GM12891 (cell line): ENCODE measurements around the gene STIM1.

Source experiments
- DNase-seq: peaks from one replicate; pipeline ENCODE4 v3.0.0; 2011; ENCODE audit warnings: low spot score; ENCODE audit not compliant: insufficient read length
- FAIRE-seq: peaks from 2 replicates; lab custom pipeline; 2011; peaks lifted over from hg19 to GRCh38; lab: Jason Lieb, UNC
- PAX5 ChIP-seq: IDR thresholded peaks from 2 replicates; pipeline ENCODE4 v1.6.1; 2011; ENCODE audit warnings: low read length, moderate library complexity, mild to moderate bottlenecking; ENCODE audit not compliant: insufficient read depth, severe bottlenecking
- POLR2A ChIP-seq: IDR thresholded peaks from 2 replicates; pipeline ENCODE4 v1.6.1; 2011; ENCODE audit warnings: low read depth, low read length, control low read depth
- POLR2AphosphoS5 ChIP-seq: IDR thresholded peaks from 2 replicates; pipeline ENCODE4 v1.6.1; 2011; ENCODE audit warnings: low read depth, low read length, control low read depth
- POU2F2 ChIP-seq: IDR thresholded peaks from 2 replicates; pipeline ENCODE4 v1.6.1; 2011; ENCODE audit warnings: low read depth, mild to moderate bottlenecking, control low read depth, low read length, moderate library complexity
- SPI1 ChIP-seq: IDR thresholded peaks from 2 replicates; pipeline ENCODE4 v1.6.1; 2011; ENCODE audit warnings: low read depth, low read length, control low read depth
- TAF1 ChIP-seq: IDR thresholded peaks from 2 replicates; pipeline ENCODE4 v1.6.1; 2011; ENCODE audit warnings: low read depth, low read length, control low read depth

Gene STIM1

GRCh38 chr11:3985631-3986030 lies 130.2 kb downstream of the STIM1 start:
- TF ChIP-seq SPI1 (no peak), POU2F2 (no peak), POLR2A (no peak), PAX5 (no peak), TAF1 (no peak), POLR2AphosphoS5 (no peak)
- DNase-seq (no peak), FAIRE-seq (no peak)

GRCh38 chr11:3986301-3986700 lies 130.8 kb downstream of the STIM1 start:
- no peak for TF ChIP-seq SPI1
- no peak for TF ChIP-seq POLR2A
- no peak for TF ChIP-seq PAX5
- TF ChIP-seq POU2F2: no peak
- no peak for TF ChIP-seq TAF1
- FAIRE-seq (no peak), DNase-seq (no peak)

GRCh38 chr11:3989276-3989920 lies 133.9 kb downstream of the STIM1 start:
- FAIRE-seq (no peak), DNase-seq (no peak)
- TF ChIP-seq TAF1 (no peak), SPI1 (no peak), POLR2AphosphoS5 (no peak), POLR2A (no peak), PAX5 (no peak), POU2F2 (no peak)

- TF ChIP-seq POU2F2: no peak
- TF ChIP-seq SPI1: no peak
- no peak for TF ChIP-seq POLR2AphosphoS5
- no peak for TF ChIP-seq POLR2A
- TF ChIP-seq PAX5: no peak
- TF ChIP-seq TAF1: no peak
- FAIRE-seq (no peak), DNase-seq (no peak)
Observed at GRCh38 chr11:3989921-3990290, 134.4 kb downstream of the STIM1 start.

- no peak for DNase-seq
- FAIRE-seq: no peak
- TF ChIP-seq POLR2A: no peak
- TF ChIP-seq POLR2AphosphoS5: no peak
- no peak for TF ChIP-seq PAX5
- TF ChIP-seq SPI1: no peak
- TF ChIP-seq TAF1: no peak
- no peak for TF ChIP-seq POU2F2
Observed at GRCh38 chr11:3990406-3990805, 134.9 kb downstream of the STIM1 start.

GRCh38 chr11:3992964-3993363 lies 137.5 kb downstream of the STIM1 start:
- no peak for TF ChIP-seq PAX5
- TF ChIP-seq POLR2AphosphoS5: no peak
- TF ChIP-seq SPI1: no peak
- TF ChIP-seq POU2F2: no peak
- TF ChIP-seq POLR2A: no peak
- TF ChIP-seq TAF1: no peak
- DNase-seq (no peak), FAIRE-seq (no peak)

GRCh38 chr11:3994030-3994640 lies 138.7 kb downstream of the STIM1 start:
- DNase-seq (no peak), FAIRE-seq (no peak)
- TF ChIP-seq TAF1 (no peak), SPI1 (no peak), POLR2A (no peak), PAX5 (no peak)

- FAIRE-seq: no peak
Observed at GRCh38 chr11:3995307-3995706, 139.8 kb downstream of the STIM1 start.

GRCh38 chr11:3995949-3996554 lies 140.6 kb downstream of the STIM1 start:
- DNase-seq: no peak
- no peak for FAIRE-seq

More at GRCh38 chr11:3995307-3995706, 139.8 kb downstream of the STIM1 start:
- DNase-seq: no peak
- TF ChIP-seq POU2F2: no peak
- TF ChIP-seq SPI1: no peak
- TF ChIP-seq TAF1: no peak
- TF ChIP-seq POLR2A: no peak
- TF ChIP-seq POLR2AphosphoS5: no peak
- no peak for TF ChIP-seq PAX5

More at GRCh38 chr11:3995949-3996554, 140.6 kb downstream of the STIM1 start:
- TF ChIP-seq POLR2AphosphoS5 (no peak), POLR2A (no peak), SPI1 (no peak), POU2F2 (no peak), PAX5 (no peak), TAF1 (no peak)
